ENCODE data around the gene FAM241B. TPM values are rescaled to one million over a fixed set of nuclear protein-coding genes. Genes with fewer than 3 reads are reported as not detected.

The FAM241B gene
- total RNA-seq, 1 donor: not detected

DNA sequence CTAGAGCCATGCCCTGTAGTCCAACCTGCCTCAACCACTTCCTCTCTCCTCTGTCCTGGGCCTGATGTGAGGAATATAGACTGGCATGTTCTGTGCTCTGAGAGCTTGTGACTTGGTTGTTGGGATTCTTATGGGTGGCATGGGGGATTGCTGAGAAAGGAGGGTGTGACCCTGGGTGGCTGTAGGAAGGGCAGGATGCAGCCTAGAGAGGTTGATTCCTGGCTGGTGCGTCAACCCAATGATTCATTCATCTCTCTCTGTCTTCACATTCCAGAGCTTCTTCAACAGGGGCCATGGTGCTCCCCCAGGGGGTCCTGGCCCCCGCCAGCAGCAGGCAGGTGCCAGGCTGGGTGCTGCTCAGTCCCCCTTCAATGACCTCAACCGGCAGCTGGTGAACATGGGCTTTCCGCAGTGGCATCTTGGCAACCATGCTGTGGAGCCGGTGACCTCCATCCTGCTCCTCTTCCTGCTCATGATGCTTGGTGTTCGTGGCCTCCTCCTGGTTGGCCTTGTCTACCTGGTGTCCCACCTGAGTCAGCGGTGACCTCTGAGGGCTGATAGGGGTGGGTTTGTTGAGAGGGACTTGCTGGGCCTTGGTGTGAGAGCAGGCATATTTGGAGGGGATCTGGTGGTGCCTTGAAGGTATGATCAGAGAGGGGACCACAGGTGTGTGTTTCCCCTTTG lies 2.6 kb downstream of the FAM241B start:
- DNase-seq (ENCODE audit: low read depth): no peak
- H3K4me3 ChIP-seq (ENCODE audit: low read depth, low read length): no peak overlapping the region
- TF ChIP-seq, protein P1, sequence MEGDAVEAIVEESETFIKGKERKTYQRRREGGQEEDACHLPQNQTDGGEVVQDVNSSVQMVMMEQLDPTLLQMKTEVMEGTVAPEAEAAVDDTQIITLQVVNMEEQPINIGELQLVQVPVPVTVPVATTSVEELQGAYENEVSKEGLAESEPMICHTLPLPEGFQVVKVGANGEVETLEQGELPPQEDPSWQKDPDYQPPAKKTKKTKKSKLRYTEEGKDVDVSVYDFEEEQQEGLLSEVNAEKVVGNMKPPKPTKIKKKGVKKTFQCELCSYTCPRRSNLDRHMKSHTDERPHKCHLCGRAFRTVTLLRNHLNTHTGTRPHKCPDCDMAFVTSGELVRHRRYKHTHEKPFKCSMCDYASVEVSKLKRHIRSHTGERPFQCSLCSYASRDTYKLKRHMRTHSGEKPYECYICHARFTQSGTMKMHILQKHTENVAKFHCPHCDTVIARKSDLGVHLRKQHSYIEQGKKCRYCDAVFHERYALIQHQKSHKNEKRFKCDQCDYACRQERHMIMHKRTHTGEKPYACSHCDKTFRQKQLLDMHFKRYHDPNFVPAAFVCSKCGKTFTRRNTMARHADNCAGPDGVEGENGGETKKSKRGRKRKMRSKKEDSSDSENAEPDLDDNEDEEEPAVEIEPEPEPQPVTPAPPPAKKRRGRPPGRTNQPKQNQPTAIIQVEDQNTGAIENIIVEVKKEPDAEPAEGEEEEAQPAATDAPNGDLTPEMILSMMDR (IDR thresholded peaks at IDR 0.05; ENCODE audit: insufficient read depth, low read length): no peak

GRCh38 chr10:69633673-69634635 lies 3.9 kb downstream of the FAM241B start:
- TF ChIP-seq, protein P1 (IDR thresholded peaks at IDR 0.05; ENCODE audit: insufficient read depth, low read length): no peak
- H3K4me3 ChIP-seq (ENCODE audit: low read depth, low read length): no peak overlapping the region
- DNase-seq (ENCODE audit: low read depth): no peak

DNA sequence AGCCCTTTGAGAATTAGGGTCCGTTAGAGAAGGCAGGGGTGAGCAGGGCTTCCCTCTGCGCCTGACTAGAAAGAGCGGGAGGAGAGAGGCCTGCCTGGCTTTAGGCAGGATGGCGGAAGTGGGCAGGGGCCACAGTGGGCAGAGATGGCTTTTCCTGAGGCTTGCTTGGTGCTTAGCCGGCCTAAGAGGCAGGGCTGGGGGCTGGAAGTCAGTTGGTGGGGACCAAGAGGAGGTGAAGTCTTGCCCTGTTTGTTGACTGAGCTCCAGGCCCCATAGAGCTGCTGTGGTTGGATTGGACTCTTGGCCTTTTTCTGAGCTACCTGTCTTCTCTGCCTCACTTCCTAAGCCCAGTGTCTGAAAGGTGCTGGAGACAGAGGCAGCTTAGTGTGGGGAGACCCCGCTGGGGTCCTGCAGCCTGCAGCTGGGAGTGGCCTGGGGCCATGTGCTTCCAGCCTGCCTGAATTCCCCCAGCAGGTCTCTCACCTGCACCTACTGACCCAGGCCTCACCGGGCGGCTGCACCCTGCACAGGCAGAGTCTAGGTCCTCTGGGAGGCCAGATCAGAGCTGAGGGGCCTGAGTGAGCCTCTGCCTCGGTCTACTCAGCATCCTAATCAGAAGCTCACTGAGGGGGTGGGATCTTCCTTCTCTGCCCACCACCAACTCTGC lies 4.8 kb downstream of the FAM241B start:
- no peak overlapping the region for H3K4me3 ChIP-seq (ENCODE audit: low read depth, low read length)
- TF ChIP-seq, protein P1 (IDR thresholded peaks at IDR 0.05; ENCODE audit: insufficient read depth, low read length): no peak
- no peak for DNase-seq (ENCODE audit: low read depth)

- DNase-seq (ENCODE audit: low read depth): no peak
- TF ChIP-seq, protein P1 (IDR thresholded peaks at IDR 0.05; ENCODE audit: insufficient read depth, low read length): no peak
- no peak overlapping the region for H3K4me3 ChIP-seq (ENCODE audit: low read depth, low read length)
Observed at GRCh38 chr10:69635428-69636272, 5.6 kb downstream of the FAM241B start.

- TF ChIP-seq, protein P1 (IDR thresholded peaks at IDR 0.05; ENCODE audit: insufficient read depth, low read length): no peak
- H3K4me3 ChIP-seq (ENCODE audit: low read depth, low read length): no peak overlapping the region
- DNase-seq (ENCODE audit: low read depth): no peak
Observed at GRCh38 chr10:69636273-69636575, 6.2 kb downstream of the FAM241B start.

All from fibroblast of the aortic adventitia (primary cell).